WTC11 (cell line): Measurements from ENCODE around the gene NTN1. TPM values are rescaled to one million over a fixed set of nuclear protein-coding genes. Genes with fewer than 3 reads are reported as not detected.

Source experiments
- ATAC-seq: fragments of 200-7000 bp; cut with Tn5 transposase; 2 replicates; pipeline ENCODE4 v1.10.0; 2021; ENCODE audit warnings: mild to moderate bottlenecking, moderate library complexity
- CTCF ChIA-PET: fragments of 300-600 bp; sonication (Branson Sonifier 250); formaldehyde crosslinking; loops from one replicate; lab custom pipeline; 2021; ENCODE audit warnings: antibody characterized with exemption; lab: Charles Lee
- POLR2A ChIA-PET: fragments of 350-600 bp; sonication (Branson Sonifier 250); formaldehyde crosslinking; loops from one replicate; lab custom pipeline; 2021; ENCODE audit warnings: antibody characterized with exemption; lab: Charles Lee
- DNase-seq: peaks from one replicate; pipeline ENCODE4 v3.0.0; 2021; ENCODE audit warnings: low spot score
- H3K27ac Mint-ChIP-seq: 2 replicates; pipeline ENCODE4 v1.8.0; 2021; ENCODE audit warnings: mixed read lengths
- H3K27me3 Mint-ChIP-seq: 2 replicates; pipeline ENCODE4 v1.8.0; 2021; ENCODE audit warnings: low read depth, mild to moderate bottlenecking, moderate library complexity, mixed read lengths
- H3K36me3 Mint-ChIP-seq: 2 replicates; pipeline ENCODE4 v1.8.0; 2021; ENCODE audit warnings: mixed read lengths
- H3K4me1 Mint-ChIP-seq: 2 replicates; pipeline ENCODE4 v1.8.0; 2022; ENCODE audit warnings: mixed read lengths
- H3K4me3 Mint-ChIP-seq: 2 replicates; pipeline ENCODE4 v1.8.0; 2021; ENCODE audit warnings: mild to moderate bottlenecking, moderate library complexity, mixed read lengths
- H3K9me3 Mint-ChIP-seq: 2 replicates; pipeline ENCODE4 v1.8.0; 2021; ENCODE audit warnings: mixed read lengths
- ATF1 ChIP-seq: sonication (generic); formaldehyde crosslinking; IDR thresholded peaks from 2 replicates; pipeline ENCODE4 v1.8.1; 2023; ENCODE audit warnings: mild to moderate bottlenecking, moderate library complexity, missing genetic modification reagents
- EMX1 ChIP-seq: fragments of 250-450 bp; sonication (Bioruptor Pico); IDR thresholded peaks from 2 replicates; pipeline ENCODE4 v1.8.0; 2021; ENCODE audit warnings: mild to moderate bottlenecking
- FOXK1 ChIP-seq: sonication (generic); formaldehyde crosslinking; IDR thresholded peaks from 2 replicates; pipeline ENCODE4 v1.8.0; 2022; ENCODE audit warnings: mild to moderate bottlenecking, moderate library complexity, missing genetic modification reagents
- GTF2I ChIP-seq: fragments of 250-450 bp; sonication (Bioruptor Pico); conservative IDR thresholded peaks from 2 replicates; pipeline ENCODE4 v1.4.0; 2021; ENCODE audit warnings: mild to moderate bottlenecking
- HMGA2 ChIP-seq: fragments of 250-450 bp; sonication (Bioruptor Pico); IDR thresholded peaks from 2 replicates; pipeline ENCODE4 v1.4.0; 2021; ENCODE audit warnings: mild to moderate bottlenecking, moderate library complexity
- MYBL2 ChIP-seq: sonication (generic); formaldehyde crosslinking; IDR thresholded peaks from 2 replicates; pipeline ENCODE4 v1.8.1; 2023; ENCODE audit warnings: mild to moderate bottlenecking, moderate library complexity, missing genetic modification reagents
- TEAD4 ChIP-seq: sonication (generic); formaldehyde crosslinking; IDR thresholded peaks from 2 replicates; pipeline ENCODE4 v1.8.0; 2022; ENCODE audit warnings: mild to moderate bottlenecking, missing genetic modification reagents
- ZNF138 ChIP-seq: sonication (generic); formaldehyde crosslinking; conservative IDR thresholded peaks from 2 replicates; pipeline ENCODE4 v1.8.1; 2022; ENCODE audit warnings: mild to moderate bottlenecking, moderate library complexity, missing genetic modification reagents
- ZNF232 ChIP-seq: sonication (generic); formaldehyde crosslinking; IDR thresholded peaks from 2 replicates; pipeline ENCODE4 v1.8.0; 2022; ENCODE audit warnings: mild to moderate bottlenecking, missing genetic modification reagents
- ZNF317 ChIP-seq: sonication (generic); formaldehyde crosslinking; IDR thresholded peaks from 2 replicates; pipeline ENCODE4 v1.8.1; 2023; ENCODE audit warnings: low read depth, mild to moderate bottlenecking, moderate library complexity, missing genetic modification reagents, borderline replicate concordance
- ZNF671 ChIP-seq: fragments of 250-450 bp; sonication (Bioruptor Pico); IDR thresholded peaks from 2 replicates; pipeline ENCODE4 v1.8.0; 2021; ENCODE audit warnings: mild to moderate bottlenecking
- total RNA-seq: library from RNA; stranded (reverse); gene quantifications from 3 replicates; pipeline ENCODE4 v1.2.3, GENCODE V29; 2021
- TF ChIP-seq, protein P1 (sequence below): fragments of 250-450 bp; sonication (Bioruptor Pico); IDR thresholded peaks from 2 replicates; pipeline ENCODE4 v1.9.0; 2021; ENCODE audit warnings: mild to moderate bottlenecking
- TF ChIP-seq, protein P2 (sequence below): sonication (generic); formaldehyde crosslinking; IDR thresholded peaks from 2 replicates; pipeline ENCODE4 v1.8.1; 2022; ENCODE audit warnings: mild to moderate bottlenecking, missing genetic modification reagents, moderate library complexity, borderline replicate concordance
- TF ChIP-seq, protein P3 (sequence below): sonication (generic); formaldehyde crosslinking; IDR thresholded peaks from 2 replicates; pipeline ENCODE4 v1.8.0; 2022; ENCODE audit warnings: mild to moderate bottlenecking, missing genetic modification reagents
- TF ChIP-seq, protein P4 (sequence below): sonication (generic); formaldehyde crosslinking; conservative IDR thresholded peaks from 2 replicates; pipeline ENCODE4 v1.8.1; 2022; ENCODE audit warnings: mild to moderate bottlenecking, missing genetic modification reagents
- TF ChIP-seq, protein P5 (sequence below): sonication (generic); formaldehyde crosslinking; IDR thresholded peaks from 2 replicates; pipeline ENCODE4 v1.8.1; 2023; ENCODE audit warnings: mild to moderate bottlenecking, missing genetic modification reagents, borderline replicate concordance
- TF ChIP-seq, protein P6 (sequence below): fragments of 250-450 bp; sonication (Bioruptor Pico); IDR thresholded peaks from 2 replicates; pipeline ENCODE4 v2.1.2; 2022; ENCODE audit warnings: mild to moderate bottlenecking, moderate library complexity
- TF ChIP-seq, protein P7 (sequence below): sonication (generic); formaldehyde crosslinking; IDR thresholded peaks from 2 replicates; pipeline ENCODE4 v1.8.0; 2022; ENCODE audit warnings: missing genetic modification reagents
- TF ChIP-seq, protein P8 (sequence below): sonication (generic); formaldehyde crosslinking; IDR thresholded peaks from 2 replicates; pipeline ENCODE4 v1.8.1; 2023; ENCODE audit warnings: mild to moderate bottlenecking, moderate library complexity, missing genetic modification reagents
- TF ChIP-seq, protein P9 (sequence below): sonication (generic); formaldehyde crosslinking; IDR thresholded peaks from 2 replicates; pipeline ENCODE4 v1.8.0; 2022; ENCODE audit warnings: mild to moderate bottlenecking, missing genetic modification reagents

NTN1 gene
- total RNA-seq, 1 experiment from 2014 or later: 5.5 TPM

DNA sequence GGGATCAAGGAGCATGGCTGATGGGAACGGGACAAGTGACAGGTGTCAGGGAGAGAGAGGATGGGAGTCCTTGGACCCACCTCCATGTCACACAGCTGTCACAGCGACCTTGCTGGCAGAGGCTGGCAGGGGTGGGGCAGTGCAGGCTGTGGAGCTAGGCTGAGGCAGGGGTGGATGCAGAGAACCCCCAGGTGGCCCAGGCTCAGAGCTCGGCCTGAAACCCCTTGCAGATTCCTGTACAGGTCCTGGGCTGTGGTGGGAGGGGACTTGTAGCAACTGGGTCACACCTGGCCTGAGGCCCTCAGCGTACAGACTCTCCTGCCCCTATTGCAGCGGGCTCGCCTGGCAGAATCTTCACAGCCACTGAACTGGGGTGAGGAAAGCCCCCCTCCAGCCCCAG, 174.1 kb downstream of the NTN1 start:
- Mint-ChIP-seq H3K27ac (no peak overlapping the region), H3K27me3 (no peaks in the 10 kb centered on the region; the same call in 1 of the 2 replicates), H3K4me1 (peaks cover 15% of the 10 kb centered on the region), H3K4me3 (no peak overlapping the region), H3K9me3 (peaks cover 12% of the 10 kb centered on the region), H3K36me3 (no peaks in the 10 kb centered on the region)
- TF ChIP-seq, protein P1, sequence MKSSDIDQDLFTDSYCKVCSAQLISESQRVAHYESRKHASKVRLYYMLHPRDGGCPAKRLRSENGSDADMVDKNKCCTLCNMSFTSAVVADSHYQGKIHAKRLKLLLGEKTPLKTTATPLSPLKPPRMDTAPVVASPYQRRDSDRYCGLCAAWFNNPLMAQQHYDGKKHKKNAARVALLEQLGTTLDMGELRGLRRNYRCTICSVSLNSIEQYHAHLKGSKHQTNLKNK: no peak
- TF ChIP-seq, protein P2, sequence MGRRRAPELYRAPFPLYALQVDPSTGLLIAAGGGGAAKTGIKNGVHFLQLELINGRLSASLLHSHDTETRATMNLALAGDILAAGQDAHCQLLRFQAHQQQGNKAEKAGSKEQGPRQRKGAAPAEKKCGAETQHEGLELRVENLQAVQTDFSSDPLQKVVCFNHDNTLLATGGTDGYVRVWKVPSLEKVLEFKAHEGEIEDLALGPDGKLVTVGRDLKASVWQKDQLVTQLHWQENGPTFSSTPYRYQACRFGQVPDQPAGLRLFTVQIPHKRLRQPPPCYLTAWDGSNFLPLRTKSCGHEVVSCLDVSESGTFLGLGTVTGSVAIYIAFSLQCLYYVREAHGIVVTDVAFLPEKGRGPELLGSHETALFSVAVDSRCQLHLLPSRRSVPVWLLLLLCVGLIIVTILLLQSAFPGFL (CRISPR knock-in tag): no peak
- TF ChIP-seq ZNF317 (CRISPR knock-in tag): no peak
- TF ChIP-seq ZNF138 (CRISPR knock-in tag): no peak
- TF ChIP-seq, protein P3, sequence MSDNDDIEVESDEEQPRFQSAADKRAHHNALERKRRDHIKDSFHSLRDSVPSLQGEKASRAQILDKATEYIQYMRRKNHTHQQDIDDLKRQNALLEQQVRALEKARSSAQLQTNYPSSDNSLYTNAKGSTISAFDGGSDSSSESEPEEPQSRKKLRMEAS (CRISPR knock-in tag): no peak
- TF ChIP-seq HMGA2: no peak
- no peak for TF ChIP-seq TEAD4 (CRISPR knock-in tag)
- TF ChIP-seq GTF2I (CRISPR knock-in tag): no peak
- DNase-seq (no peak), ATAC-seq (no peak)
- CTCF ChIA-PET: interaction anchor here (0.7 to 1.6 kb wide), 5 partner anchors 10 to 410 kb away, joined by 3 to 8 read pairs (median 3); no protein-coding TSS in a partner anchor
- POLR2A ChIA-PET: interaction anchor here (1.2 kb wide), 1 partner anchor 10 kb away, joined by 3 read pairs; no protein-coding TSS in a partner anchor

DNA sequence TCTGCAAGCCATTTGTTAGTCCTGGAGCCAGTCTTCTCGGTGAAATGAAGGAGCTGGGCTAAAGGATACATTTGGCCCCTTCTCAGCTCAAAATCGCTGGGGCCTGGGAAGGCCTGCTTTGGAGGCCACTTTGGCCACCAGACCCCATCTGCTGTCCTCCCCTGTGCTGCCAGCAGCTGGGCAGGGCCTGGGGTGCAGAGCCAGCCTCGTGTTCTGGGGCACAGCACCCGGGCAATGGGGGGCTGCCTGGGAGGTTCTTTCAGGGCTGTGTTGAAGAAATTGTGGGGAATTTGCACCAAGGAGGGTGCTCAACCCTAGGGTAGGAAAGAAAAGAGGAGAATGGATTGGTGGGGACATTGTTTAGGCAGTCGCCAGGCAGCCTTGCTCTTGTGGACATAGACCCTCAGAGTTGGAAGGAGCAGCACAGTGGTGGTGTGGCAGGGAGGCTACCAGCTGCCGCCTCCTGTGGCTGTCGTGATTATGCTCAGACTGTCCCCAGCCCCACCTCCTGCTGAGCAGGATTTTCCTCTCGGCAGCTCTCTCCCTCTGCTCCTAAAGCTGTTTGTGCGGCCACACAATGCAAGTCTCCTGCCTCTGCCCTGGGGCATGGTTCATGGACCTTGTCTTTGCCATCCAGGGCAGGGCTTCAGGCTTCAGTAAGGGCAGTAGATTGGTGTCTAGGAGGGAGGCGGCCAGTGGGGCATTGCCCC, 174.8 kb downstream of the NTN1 start:
- Mint-ChIP-seq H3K27me3 (no peaks in the 10 kb centered on the region; the same call in 1 of the 2 replicates), H3K27ac (peak overlapping the region; percentile 15), H3K4me3 (no peak overlapping the region), H3K4me1 (peaks cover 15% of the 10 kb centered on the region), H3K9me3 (peaks cover 12% of the 10 kb centered on the region), H3K36me3 (no peaks in the 10 kb centered on the region)
- peak; percentile 65 for ATAC-seq
- POLR2A ChIA-PET: interaction anchor here (1.2 kb wide), 1 partner anchor 10 kb away, joined by 3 read pairs; no protein-coding TSS in a partner anchor
- DNase-seq: peak; percentile 58
- CTCF ChIA-PET: interaction anchor here (0.7 to 1.6 kb wide), 4 partner anchors 10 to 301 kb away, joined by 3 to 8 read pairs (median 3); no protein-coding TSS in a partner anchor
- TF ChIP-seq ZNF671 (CRISPR knock-in tag) (no peak), FOXK1 (CRISPR knock-in tag) (no peak), ATF1 (CRISPR knock-in tag) (no peak), EMX1 (CRISPR knock-in tag) (no peak), MYBL2 (no peak), ZNF232 (CRISPR knock-in tag) (no peak)
- TF ChIP-seq, protein P4, sequence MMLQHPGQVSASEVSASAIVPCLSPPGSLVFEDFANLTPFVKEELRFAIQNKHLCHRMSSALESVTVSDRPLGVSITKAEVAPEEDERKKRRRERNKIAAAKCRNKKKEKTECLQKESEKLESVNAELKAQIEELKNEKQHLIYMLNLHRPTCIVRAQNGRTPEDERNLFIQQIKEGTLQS (CRISPR knock-in tag): no peak
- TF ChIP-seq, protein P5, sequence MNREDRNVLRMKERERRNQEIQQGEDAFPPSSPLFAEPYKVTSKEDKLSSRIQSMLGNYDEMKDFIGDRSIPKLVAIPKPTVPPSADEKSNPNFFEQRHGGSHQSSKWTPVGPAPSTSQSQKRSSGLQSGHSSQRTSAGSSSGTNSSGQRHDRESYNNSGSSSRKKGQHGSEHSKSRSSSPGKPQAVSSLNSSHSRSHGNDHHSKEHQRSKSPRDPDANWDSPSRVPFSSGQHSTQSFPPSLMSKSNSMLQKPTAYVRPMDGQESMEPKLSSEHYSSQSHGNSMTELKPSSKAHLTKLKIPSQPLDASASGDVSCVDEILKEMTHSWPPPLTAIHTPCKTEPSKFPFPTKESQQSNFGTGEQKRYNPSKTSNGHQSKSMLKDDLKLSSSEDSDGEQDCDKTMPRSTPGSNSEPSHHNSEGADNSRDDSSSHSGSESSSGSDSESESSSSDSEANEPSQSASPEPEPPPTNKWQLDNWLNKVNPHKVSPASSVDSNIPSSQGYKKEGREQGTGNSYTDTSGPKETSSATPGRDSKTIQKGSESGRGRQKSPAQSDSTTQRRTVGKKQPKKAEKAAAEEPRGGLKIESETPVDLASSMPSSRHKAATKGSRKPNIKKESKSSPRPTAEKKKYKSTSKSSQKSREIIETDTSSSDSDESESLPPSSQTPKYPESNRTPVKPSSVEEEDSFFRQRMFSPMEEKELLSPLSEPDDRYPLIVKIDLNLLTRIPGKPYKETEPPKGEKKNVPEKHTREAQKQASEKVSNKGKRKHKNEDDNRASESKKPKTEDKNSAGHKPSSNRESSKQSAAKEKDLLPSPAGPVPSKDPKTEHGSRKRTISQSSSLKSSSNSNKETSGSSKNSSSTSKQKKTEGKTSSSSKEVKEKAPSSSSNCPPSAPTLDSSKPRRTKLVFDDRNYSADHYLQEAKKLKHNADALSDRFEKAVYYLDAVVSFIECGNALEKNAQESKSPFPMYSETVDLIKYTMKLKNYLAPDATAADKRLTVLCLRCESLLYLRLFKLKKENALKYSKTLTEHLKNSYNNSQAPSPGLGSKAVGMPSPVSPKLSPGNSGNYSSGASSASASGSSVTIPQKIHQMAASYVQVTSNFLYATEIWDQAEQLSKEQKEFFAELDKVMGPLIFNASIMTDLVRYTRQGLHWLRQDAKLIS: no peak
- TF ChIP-seq, protein P6, sequence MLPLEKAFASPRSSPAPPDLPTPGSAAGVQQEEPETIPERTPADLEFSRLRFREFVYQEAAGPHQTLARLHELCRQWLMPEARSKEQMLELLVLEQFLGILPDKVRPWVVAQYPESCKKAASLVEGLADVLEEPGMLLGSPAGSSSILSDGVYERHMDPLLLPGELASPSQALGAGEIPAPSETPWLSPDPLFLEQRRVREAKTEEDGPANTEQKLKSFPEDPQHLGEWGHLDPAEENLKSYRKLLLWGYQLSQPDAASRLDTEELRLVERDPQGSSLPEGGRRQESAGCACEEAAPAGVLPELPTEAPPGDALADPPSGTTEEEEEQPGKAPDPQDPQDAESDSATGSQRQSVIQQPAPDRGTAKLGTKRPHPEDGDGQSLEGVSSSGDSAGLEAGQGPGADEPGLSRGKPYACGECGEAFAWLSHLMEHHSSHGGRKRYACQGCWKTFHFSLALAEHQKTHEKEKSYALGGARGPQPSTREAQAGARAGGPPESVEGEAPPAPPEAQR (CRISPR knock-in tag): no peak
- TF ChIP-seq, protein P7, sequence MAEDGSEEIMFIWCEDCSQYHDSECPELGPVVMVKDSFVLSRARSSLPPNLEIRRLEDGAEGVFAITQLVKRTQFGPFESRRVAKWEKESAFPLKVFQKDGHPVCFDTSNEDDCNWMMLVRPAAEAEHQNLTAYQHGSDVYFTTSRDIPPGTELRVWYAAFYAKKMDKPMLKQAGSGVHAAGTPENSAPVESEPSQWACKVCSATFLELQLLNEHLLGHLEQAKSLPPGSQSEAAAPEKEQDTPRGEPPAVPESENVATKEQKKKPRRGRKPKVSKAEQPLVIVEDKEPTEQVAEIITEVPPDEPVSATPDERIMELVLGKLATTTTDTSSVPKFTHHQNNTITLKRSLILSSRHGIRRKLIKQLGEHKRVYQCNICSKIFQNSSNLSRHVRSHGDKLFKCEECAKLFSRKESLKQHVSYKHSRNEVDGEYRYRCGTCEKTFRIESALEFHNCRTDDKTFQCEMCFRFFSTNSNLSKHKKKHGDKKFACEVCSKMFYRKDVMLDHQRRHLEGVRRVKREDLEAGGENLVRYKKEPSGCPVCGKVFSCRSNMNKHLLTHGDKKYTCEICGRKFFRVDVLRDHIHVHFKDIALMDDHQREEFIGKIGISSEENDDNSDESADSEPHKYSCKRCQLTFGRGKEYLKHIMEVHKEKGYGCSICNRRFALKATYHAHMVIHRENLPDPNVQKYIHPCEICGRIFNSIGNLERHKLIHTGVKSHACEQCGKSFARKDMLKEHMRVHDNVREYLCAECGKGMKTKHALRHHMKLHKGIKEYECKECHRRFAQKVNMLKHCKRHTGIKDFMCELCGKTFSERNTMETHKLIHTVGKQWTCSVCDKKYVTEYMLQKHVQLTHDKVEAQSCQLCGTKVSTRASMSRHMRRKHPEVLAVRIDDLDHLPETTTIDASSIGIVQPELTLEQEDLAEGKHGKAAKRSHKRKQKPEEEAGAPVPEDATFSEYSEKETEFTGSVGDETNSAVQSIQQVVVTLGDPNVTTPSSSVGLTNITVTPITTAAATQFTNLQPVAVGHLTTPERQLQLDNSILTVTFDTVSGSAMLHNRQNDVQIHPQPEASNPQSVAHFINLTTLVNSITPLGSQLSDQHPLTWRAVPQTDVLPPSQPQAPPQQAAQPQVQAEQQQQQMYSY (CRISPR knock-in tag): no peak
- TF ChIP-seq, protein P8, sequence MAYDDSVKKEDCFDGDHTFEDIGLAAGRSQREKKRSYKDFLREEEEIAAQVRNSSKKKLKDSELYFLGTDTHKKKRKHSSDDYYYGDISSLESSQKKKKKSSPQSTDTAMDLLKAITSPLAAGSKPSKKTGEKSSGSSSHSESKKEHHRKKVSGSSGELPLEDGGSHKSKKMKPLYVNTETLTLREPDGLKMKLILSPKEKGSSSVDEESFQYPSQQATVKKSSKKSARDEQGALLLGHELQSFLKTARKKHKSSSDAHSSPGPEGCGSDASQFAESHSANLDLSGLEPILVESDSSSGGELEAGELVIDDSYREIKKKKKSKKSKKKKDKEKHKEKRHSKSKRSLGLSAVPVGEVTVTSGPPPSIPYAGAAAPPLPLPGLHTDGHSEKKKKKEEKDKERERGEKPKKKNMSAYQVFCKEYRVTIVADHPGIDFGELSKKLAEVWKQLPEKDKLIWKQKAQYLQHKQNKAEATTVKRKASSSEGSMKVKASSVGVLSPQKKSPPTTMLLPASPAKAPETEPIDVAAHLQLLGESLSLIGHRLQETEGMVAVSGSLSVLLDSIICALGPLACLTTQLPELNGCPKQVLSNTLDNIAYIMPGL (CRISPR knock-in tag): no peak
- TF ChIP-seq, protein P9, sequence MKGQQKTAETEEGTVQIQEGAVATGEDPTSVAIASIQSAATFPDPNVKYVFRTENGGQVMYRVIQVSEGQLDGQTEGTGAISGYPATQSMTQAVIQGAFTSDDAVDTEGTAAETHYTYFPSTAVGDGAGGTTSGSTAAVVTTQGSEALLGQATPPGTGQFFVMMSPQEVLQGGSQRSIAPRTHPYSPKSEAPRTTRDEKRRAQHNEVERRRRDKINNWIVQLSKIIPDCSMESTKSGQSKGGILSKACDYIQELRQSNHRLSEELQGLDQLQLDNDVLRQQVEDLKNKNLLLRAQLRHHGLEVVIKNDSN: no peak
